Measurements from ENCODE around the gene MCC.

The MCC gene

DNA sequence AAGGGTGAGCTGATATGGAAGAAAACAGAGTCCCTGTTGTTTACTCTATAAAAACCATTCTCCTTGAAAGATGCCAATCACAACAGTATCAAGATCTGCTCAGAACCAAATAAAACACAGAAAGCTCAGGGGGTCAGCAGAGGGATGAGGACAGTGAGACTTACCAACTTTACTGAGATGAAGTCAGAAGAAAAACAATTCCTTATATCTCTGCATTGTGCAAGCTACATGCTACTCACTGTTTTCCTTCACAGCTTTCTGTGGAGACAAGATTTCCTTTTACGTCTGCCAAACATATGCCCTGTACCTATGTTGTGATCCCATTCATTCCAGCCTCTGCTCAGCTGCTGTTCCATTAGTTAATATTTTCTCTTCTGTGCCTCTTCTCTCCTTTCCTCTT, 239.0 kb downstream of the MCC start:
- DNase-seq (ENCODE audit: low read depth, low spot score) = peak; percentile 85

DNA sequence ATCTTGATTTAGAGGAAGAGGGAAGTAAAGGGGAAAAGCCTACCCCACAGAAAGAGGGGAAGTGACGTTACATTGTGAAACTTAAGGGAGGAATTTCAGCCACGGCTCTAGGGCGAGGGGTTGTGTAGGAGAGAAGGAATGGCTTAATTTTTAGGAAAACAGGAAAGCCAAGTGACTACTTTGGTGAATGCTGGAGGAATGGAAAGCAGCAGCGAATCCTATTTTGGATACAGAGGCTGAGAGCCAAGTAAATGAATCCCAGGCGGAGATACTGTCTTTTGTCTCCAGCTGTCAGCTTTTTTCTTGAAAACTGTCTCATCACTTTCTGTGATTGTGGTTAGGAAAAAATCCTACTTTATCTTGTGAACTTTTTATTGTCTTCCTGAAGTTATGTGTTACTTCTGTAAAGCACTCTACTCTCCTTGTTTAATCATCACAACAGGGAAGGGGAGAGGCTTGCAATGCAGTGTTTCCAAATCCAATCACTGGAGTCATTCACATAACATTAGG, 241.8 kb downstream of the MCC start:
- DNase-seq (ENCODE audit: low read depth, low spot score) = no peak

- DNase-seq (ENCODE audit: low read depth, low spot score) = no peak
These were observed 242.6 kb downstream of the MCC start for GRCh38 chr5:113245427-113246225.

- DNase-seq (ENCODE audit: low read depth, low spot score) = no peak
These were observed 243.3 kb downstream of the MCC start for GRCh38 chr5:113244966-113245365.

GRCh38 chr5:113243349-113243664, 244.9 kb downstream of the MCC start:
- no peak for DNase-seq (ENCODE audit: low read depth, low spot score)

DNA sequence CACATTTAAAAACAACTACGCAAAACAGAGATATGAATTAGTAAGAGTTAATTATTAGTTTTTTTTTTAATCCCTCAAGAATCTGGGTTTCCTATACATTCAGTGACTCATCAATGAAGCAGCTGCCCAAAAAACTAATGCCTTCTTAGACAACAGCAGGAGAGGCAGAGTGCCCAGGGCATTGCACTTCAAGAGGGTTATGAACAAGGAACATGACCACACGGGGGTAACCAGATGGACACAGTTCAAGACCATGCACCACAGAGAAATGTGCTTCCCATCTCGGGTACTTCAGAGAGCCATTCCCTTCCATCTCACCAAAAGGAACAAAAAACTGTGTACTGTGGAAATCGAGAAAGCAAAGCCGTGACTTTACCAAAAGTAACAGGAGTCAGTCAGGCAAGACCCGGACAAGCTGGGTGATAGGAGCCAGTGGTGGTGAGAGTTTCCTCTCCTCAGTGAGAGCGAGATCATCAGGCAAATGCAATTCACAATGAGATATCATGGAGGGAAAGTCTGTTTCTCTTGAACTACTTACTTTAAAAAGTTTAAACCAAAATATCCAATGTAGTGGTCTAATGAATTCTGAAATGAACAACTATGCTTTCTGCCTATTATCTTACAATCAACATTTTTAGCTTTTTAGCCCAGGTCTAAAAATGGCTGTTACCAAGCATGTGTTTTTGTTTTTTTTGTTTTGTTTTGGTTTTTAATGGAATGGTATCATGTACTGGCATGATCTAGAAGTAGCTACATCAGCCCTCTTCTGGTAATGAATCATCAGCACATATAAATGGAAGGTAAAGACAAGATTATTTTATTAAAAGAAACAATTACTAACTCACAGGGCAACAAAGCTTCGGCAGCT, 245.5 kb downstream of the MCC start:
- DNase-seq (ENCODE audit: low read depth, low spot score) = no peak

DNA sequence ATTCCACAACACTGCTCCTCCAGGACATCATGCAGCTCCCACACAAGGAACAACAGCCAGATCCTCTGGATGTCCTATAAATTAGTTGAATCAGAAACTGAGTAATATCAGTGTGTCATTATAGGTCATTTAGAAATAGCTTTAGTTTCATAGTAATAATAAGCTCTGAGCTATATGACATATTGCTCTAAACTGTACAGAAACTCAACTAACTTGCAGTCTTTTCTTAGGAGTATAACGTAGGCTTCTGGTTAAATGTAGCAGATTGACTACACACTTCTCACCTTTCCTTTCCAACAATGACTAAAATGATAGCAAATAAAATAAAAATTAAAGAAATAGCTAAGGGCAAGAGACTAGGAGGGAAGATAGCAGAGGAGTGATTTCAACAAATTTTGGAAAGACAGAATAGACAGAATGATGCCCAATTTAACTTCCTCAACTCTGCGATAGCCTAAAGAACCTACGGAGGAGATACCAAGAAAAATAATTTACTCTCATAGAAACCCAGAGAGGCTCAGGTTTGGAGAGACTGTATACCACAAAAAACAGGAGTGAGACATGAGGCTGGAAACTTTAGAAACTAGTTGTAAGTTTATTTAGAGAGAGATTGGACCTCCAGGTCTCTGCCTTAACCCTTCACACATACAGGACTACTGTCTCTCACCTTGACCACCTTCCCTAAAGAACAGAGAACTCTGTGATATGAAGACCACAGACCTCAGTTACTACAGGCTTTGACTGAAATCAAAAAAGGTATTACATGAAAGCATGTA, 247.1 kb downstream of the MCC start:
- DNase-seq (ENCODE audit: low read depth, low spot score) = no peak

DNA sequence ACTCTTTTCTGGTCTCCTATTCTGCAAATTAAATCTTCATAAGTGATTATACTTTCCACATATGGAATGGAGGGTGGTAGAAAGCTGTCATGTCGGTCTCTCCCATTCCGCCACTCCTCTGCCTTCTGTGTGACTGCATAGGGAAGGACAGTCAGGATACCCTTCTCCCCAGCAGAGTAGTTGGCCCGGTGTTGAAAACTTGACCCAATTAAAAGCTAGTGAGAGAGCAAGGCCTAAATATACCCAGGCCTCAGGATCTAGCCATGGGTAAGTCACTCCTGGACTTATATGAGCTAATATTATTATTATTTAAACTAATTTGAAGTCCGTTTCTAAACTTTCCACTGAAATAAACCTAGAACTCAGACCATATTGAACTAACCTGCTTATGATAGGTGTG, 248.2 kb downstream of the MCC start:
- no peak for DNase-seq (ENCODE audit: low read depth, low spot score)

GRCh38 chr5:113237893-113238292, 250.4 kb downstream of the MCC start:
- no peak for DNase-seq (ENCODE audit: low read depth, low spot score)

GRCh38 chr5:113236536-113237288, 251.5 kb downstream of the MCC start:
- no peak for DNase-seq (ENCODE audit: low read depth, low spot score)

DNA sequence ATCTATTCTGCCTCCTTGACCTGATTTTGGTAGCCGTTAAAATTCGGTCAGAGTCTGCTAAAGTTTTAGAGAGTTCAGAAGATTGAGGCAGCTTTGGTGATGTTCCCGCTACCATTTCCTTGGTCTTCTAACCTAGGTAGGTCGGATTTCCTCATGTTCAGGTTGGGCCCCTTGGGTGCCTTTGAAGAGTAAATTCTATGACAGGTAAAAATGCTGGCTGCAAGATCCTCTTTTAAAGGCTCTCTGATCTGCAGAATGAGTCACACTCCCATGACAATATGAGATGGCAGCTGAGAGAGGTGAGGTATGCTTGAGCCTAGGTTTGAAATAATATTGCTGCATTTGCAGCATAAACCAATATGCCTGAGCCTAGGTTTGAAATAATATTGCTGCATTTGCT, 252.4 kb downstream of the MCC start:
- no peak for DNase-seq (ENCODE audit: low read depth, low spot score)

GRCh38 chr5:113234546-113234945, 253.7 kb downstream of the MCC start:
- no peak for DNase-seq (ENCODE audit: low read depth, low spot score)

DNA sequence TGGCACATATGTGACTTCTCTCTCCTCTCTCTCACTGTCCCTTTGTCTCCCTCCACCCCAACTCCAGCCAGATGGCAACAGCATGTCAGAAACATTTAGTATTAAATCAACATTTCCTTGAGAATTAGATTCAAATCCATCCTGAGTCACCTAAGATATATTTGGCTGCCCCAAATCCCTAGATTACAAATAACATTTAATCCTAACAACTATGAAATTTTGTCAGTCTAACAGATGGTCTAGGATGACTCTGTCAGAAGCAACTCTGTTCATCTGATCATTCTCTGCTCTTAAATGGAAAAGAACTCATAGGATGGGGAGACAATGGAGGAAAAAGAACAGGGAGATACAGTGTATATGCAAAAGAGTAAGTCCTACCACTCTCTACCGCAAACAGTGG, 254.6 kb downstream of the MCC start:
- DNase-seq (ENCODE audit: low read depth, low spot score) = no peak

- DNase-seq (ENCODE audit: low read depth, low spot score) = no peak
These were observed 255.6 kb downstream of the MCC start for GRCh38 chr5:113232667-113233066.

- no peak for DNase-seq (ENCODE audit: low read depth, low spot score)
These were observed 256.0 kb downstream of the MCC start for GRCh38 chr5:113232221-113232620.

DNA sequence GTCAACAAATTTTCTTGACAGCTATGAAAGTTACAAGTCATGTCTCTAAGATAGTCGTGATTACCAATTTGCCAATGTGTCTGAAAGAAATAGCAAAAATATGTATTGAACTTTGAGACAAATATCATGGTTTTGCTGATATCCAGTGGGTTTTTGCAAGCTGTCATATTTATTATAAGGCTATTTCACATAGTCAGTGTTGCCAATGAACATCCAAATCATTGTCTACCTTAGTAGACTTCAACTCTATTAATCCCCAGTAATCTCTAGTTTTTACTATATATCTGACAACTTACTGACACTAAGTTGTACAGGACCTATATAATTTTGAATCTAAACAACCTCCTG, 256.6 kb downstream of the MCC start:
- no peak for DNase-seq (ENCODE audit: low read depth, low spot score)

DNA sequence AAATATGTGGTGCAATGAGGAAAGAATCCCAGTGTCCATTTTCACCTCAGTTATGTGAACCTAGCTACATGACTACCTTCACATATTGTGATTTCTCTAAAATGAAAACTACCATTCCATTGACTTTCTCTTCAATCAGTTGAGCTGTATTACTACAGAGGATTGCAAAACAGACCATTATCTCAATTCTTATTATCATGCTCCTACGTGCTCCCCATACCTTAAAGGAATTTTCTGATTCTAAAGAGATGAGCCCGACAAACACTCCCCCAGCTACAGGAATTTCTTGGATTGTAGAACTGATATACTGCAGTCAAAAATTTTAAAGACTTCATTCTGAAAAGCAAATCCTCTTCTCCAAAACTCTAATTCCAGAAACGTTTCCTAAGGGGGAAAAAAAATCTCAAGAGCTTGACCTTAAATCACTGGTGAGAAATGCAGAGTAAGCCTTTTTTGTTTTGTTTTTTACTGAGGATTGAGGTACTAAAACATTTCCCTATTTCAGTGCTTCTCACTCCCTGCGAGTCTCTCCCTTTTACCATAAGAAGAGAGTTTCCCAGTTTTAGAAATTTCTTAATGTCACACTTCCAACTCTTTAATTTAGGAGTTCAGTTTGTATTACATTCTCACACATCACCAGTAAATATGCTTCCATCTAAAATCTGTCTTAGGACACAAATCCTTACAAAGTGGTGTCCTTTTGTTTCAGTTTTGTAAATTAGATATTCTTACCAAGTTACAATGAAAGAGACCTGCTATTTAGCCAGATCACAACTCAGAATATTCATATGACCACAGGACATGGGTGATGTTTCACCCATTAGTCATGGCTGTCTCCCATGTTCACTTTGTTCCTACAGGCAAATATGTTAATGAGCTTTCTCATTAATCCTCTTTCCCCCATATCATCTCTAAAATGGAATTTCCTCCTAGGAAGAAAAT, 257.3 kb downstream of the MCC start:
- no peak for DNase-seq (ENCODE audit: low read depth, low spot score)

- no peak for DNase-seq (ENCODE audit: low read depth, low spot score)
These were observed 260.5 kb downstream of the MCC start for GRCh38 chr5:113227798-113228197.

GRCh38 chr5:113226116-113226736, 262.0 kb downstream of the MCC start:
- DNase-seq (ENCODE audit: low read depth, low spot score) = no peak

DNA sequence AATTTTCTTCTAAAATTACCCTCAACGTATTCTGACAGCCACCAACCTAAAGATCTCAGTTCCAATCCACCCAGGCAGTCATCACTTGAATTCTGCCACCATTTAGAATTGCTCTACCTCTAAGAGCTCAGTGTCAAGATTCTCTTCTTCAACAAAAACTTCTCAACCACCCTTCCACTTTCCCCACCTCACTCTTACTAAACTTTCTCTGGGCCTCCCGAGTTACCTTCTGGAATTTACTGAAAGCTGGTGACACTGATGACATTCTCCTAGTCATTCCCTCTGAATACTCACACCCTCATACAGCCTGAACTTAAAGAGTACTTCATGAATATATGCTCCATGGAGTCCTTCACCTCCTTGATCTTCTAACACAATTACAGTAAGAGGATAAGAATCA, 263.0 kb downstream of the MCC start:
- no peak for DNase-seq (ENCODE audit: low read depth, low spot score)
